Mesenchymal stem cell (in vitro differentiated cells and primary cell): ENCODE results near the gene EIF6.
"Not testable (repeated sequence)": the region's sequence is repeated elsewhere in the genome, so short reads cannot be mapped to it uniquely, and the experiment has no call there.

ENCODE experiments used
- DNase-seq: peaks from one replicate; pipeline ENCODE4 v3.0.0-alpha.2; 2013
- H2AFZ ChIP-seq: one replicate; pipeline ENCODE4 v1.6.1; 2013; ENCODE audit warnings: low read depth, mild to moderate bottlenecking, control low read depth, inconsistent platforms, low read length, moderate library complexity
- H2AK5ac ChIP-seq: 2 replicates; pipeline ENCODE4 v1.6.1; 2013; ENCODE audit warnings: low read length, moderate library complexity, mild to moderate bottlenecking, inconsistent platforms; ENCODE audit not compliant: severe bottlenecking
- H2BK120ac ChIP-seq: one replicate; pipeline ENCODE4 v1.6.1; 2013; ENCODE audit warnings: low read depth, mild to moderate bottlenecking, inconsistent platforms, low read length, moderate library complexity
- H2BK12ac ChIP-seq, 2 experiments: one replicate each; pipeline ENCODE4 v1.6.1; 2013; ENCODE audit warnings: inconsistent platforms in 2 of 2, low read length in 2 of 2, mild to moderate bottlenecking in 2 of 2, moderate library complexity in 2 of 2, control low read depth in 1 of 2
- H2BK15ac ChIP-seq: one replicate; pipeline ENCODE4 v1.6.1; 2013; ENCODE audit warnings: mild to moderate bottlenecking, low read depth, inconsistent platforms; ENCODE audit not compliant: poor library complexity, severe bottlenecking
- H2BK5ac ChIP-seq: 2 replicates; pipeline ENCODE4 v1.6.1; 2013; ENCODE audit warnings: low read depth, mild to moderate bottlenecking, low read length, control low read depth, inconsistent platforms; ENCODE audit not compliant: poor library complexity, severe bottlenecking
- H3K14ac ChIP-seq, 2 experiments: one replicate each; pipeline ENCODE4 v1.6.1; 2013; ENCODE audit warnings: inconsistent platforms in 2 of 2, low read length in 2 of 2, control low read depth in 1 of 2, mild to moderate bottlenecking in 1 of 2, moderate library complexity in 1 of 2
- H3K18ac ChIP-seq, 2 experiments: one replicate each; pipeline ENCODE4 v1.6.1; 2013; ENCODE audit warnings: inconsistent platforms in 2 of 2, low read length in 2 of 2, control low read depth in 1 of 2, low read depth in 1 of 2, mild to moderate bottlenecking in 1 of 2
- H3K23ac ChIP-seq, 2 experiments: one replicate each; pipeline ENCODE4 v1.6.1; 2013; ENCODE audit warnings: inconsistent platforms in 2 of 2, low read length in 2 of 2, mild to moderate bottlenecking in 2 of 2, moderate library complexity in 2 of 2, control low read depth in 1 of 2
- H3K27ac ChIP-seq: 2 replicates; pipeline ENCODE4 v1.5.1; 2013; ENCODE audit warnings: mild to moderate bottlenecking, moderate library complexity, low read length, control low read depth, inconsistent platforms; ENCODE audit not compliant: poor library complexity, severe bottlenecking
- H3K27me3 ChIP-seq, 2 experiments: 2 replicates each; pipeline versions ENCODE4 v1.6.1 to v1.7.0; 2013; ENCODE audit warnings: low read length in 2 of 2, mild to moderate bottlenecking in 2 of 2, moderate library complexity in 2 of 2, control low read depth in 1 of 2, inconsistent platforms in 1 of 2; ENCODE audit not compliant: control insufficient read depth in 1 of 2, insufficient read depth in 1 of 2
- H3K36me3 ChIP-seq, 2 experiments: 2 replicates each; pipeline versions ENCODE4 v1.6.1 to v1.7.0; 2013; ENCODE audit warnings: low read length in 2 of 2, control low read depth in 1 of 2, inconsistent platforms in 1 of 2, low read depth in 1 of 2, mild to moderate bottlenecking in 1 of 2; ENCODE audit not compliant: insufficient read depth in 2 of 2, control insufficient read depth in 1 of 2
- H3K4ac ChIP-seq, 2 experiments: one replicate each; pipeline ENCODE4 v1.6.1; 2013; ENCODE audit warnings: inconsistent platforms in 2 of 2, low read length in 2 of 2, mild to moderate bottlenecking in 2 of 2, moderate library complexity in 2 of 2, control low read depth in 1 of 2, low read depth in 1 of 2
- H3K4me1 ChIP-seq: 2 replicates; pipeline ENCODE4 v1.6.1; 2013; ENCODE audit warnings: low read depth, low read length, control low read depth; ENCODE audit not compliant: control insufficient read depth, insufficient read depth
- H3K4me2 ChIP-seq: 2 replicates; pipeline ENCODE4 v1.6.1; 2013; ENCODE audit warnings: low read length, mild to moderate bottlenecking, inconsistent platforms; ENCODE audit not compliant: poor library complexity, severe bottlenecking
- H3K4me3 ChIP-seq, 2 experiments: 2 replicates each; pipeline versions ENCODE4 v1.5.1 to v1.7.0; 2013; ENCODE audit warnings: low read length in 2 of 2, mild to moderate bottlenecking in 2 of 2, control low read depth in 1 of 2, low read depth in 1 of 2; ENCODE audit not compliant: insufficient read depth in 1 of 2
- H3K79me1 ChIP-seq: replicated peaks from 2 replicates; pipeline ENCODE4 v1.6.1; 2013; ENCODE audit warnings: mild to moderate bottlenecking, control low read depth, low read length, inconsistent platforms; ENCODE audit not compliant: poor library complexity, severe bottlenecking
- H3K9ac ChIP-seq: 2 replicates; pipeline ENCODE4 v1.7.0; 2013; ENCODE audit warnings: mild to moderate bottlenecking, low read length, moderate library complexity
- H3K9me3 ChIP-seq: 2 replicates; pipeline ENCODE4 v1.7.0; 2013; ENCODE audit warnings: mild to moderate bottlenecking, low read length; ENCODE audit not compliant: control insufficient read depth
- H4K8ac ChIP-seq: one replicate; pipeline ENCODE4 v1.6.1; 2013; ENCODE audit warnings: inconsistent platforms, mild to moderate bottlenecking, low read length, moderate library complexity
- H4K91ac ChIP-seq: one replicate; pipeline ENCODE4 v1.6.1; 2013; ENCODE audit warnings: mild to moderate bottlenecking, low read length, inconsistent platforms
- WGBS: methylation state at CpG from one replicate; pipeline ENCODE4 v1.1.7; 2013; ENCODE audit warnings: mixed read lengths; 5-methylcytosine and 5-hydroxymethylcytosine counted together

Gene EIF6

DNA sequence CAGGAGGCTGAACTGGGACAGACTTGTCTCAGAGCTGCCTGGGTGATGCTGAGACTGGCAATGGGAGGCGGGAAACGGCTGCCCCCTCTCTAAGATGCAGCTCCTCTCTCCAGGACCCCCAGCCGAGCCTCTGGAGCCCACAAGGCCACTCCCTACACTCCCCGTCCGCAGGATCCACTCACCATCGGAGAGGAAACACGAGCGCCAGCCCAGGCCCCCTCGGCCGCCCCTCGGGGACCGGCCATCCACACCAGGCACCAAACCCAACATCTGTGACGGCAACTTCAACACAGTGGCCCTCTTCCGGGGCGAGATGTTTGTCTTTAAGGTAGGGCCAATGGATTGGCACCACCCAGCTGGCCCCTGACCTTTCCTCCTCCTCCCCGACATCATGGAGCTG is 17.5 kb downstream of the EIF6 start:
- no peak overlapping the region for H2BK12ac ChIP-seq
- H2BK15ac ChIP-seq: no peak overlapping the region
- WGBS: 95% methylated on average over 16 of the region's 16 CpGs

DNA sequence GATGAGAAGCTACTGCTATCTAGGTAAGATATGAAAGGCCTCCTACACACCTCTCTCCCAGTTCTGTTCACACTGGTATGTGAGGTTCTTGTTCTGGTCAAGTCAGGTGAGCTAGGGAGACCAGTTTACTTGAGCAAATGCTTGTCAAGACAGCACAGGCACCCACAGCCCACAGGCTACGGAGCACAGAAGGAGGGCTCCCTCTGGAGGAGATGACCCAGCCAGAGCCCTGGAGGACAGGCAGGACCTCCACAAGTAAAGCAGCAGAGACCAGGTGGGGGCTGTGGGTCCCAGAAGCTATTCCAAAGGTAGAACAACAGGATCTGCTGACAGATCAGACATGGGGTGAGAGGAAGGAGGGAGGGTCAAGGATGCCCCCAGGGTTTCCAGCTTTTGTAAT is 19.8 kb downstream of the EIF6 start:
- no peak overlapping the region for H2BK15ac ChIP-seq
- no peak for DNase-seq

More for the DNA sequence above, 17.5 kb downstream of the EIF6 start:
- Histone ChIP-seq H3K18ac (no peak overlapping the region), H4K91ac (no peak overlapping the region), H2BK120ac (no peak overlapping the region), H3K27me3 (no peaks in the 10 kb centered on the region), H2BK5ac (no peak overlapping the region), H3K4me1 (peaks cover 29% of the 10 kb centered on the region), H3K79me1 (peaks cover 1% of the 10 kb centered on the region), H2AK5ac (peak overlapping the region; percentile 26), H3K36me3 (peaks cover 33 to 48% of the 10 kb centered on the region in 2 experiments), H4K8ac (no peak overlapping the region), H3K14ac (no peak overlapping the region), H3K27ac (no peak overlapping the region), H3K23ac (no peak overlapping the region), H3K9ac (no peak overlapping the region), H3K4ac (no peak overlapping the region), H3K4me3 (no peak overlapping the region), H3K4me2 (no peak overlapping the region), H3K9me3 (no peaks in the 10 kb centered on the region), H2AFZ (no peak overlapping the region)
- no peak for DNase-seq

DNA sequence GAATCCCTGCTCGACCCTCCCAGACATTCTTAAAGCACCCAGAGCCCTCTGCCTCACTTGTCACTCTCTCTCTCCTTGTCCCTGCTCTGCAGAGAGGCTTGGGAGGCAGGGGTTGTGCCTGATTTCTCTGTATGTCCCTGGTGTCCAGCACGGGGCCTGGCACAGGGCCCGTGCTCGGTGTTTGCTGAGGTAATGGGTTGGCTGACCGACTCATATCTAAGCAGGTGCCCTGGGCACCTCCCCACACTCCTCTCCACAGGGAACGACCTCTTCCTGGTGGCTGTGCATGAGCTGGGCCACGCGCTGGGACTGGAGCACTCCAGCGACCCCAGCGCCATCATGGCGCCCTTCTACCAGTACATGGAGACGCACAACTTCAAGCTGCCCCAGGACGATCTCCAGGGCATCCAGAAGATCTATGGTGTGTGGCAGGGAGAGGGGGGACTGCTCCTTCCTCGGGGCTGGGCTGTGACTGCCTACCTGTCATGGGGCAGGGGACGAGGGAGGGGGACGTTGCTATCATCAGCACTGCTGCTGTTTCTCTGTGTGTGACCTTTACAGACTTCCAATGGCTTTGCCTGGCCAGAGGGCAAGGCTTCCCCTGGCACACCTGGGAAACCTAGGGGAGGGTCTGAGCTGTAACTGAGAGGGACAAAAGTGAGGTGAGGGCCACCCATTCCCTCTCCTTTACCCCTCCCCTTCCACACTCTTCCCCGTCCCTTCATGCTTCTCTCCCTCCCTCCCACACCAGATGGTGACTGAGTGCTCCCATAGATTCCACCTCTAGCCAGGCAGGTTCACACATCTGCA is 20.8 kb downstream of the EIF6 start:
- Histone ChIP-seq H3K4ac (no peak overlapping the region), H3K9ac (no peak overlapping the region), H3K18ac (no peak overlapping the region), H3K4me1 (peaks cover 37% of the 10 kb centered on the region), H3K27ac (peak overlapping the region; percentile 97), H4K91ac (no peak overlapping the region), H2BK5ac (peak overlapping the region; percentile 89), H3K23ac (no peak overlapping the region), H3K9me3 (no peaks in the 10 kb centered on the region), H3K14ac (no peak overlapping the region), H3K27me3 (no peaks in the 10 kb centered on the region), H2AFZ (no peak overlapping the region), H4K8ac (no peak overlapping the region), H2BK120ac (no peak overlapping the region), H3K79me1 (peaks cover 9% of the 10 kb centered on the region), H3K4me3 (no peak overlapping the region), H2AK5ac (peak overlapping the region; percentile 32), H2BK15ac (no peak overlapping the region), H3K4me2 (peak overlapping the region; percentile 18), H3K36me3 (peaks cover 24 to 29% of the 10 kb centered on the region in 2 experiments), H2BK12ac (peak overlapping the region in 1 of 2 experiments; percentile 12)
- 81% methylated on average over 15 of the region's 17 CpGs for WGBS
- no peak for DNase-seq

More for the DNA sequence above, 19.8 kb downstream of the EIF6 start:
- Histone ChIP-seq H3K4me1 (peaks cover 38% of the 10 kb centered on the region), H3K9ac (no peak overlapping the region), H2AFZ (no peak overlapping the region), H3K79me1 (peaks cover 6% of the 10 kb centered on the region), H3K9me3 (no peaks in the 10 kb centered on the region), H4K8ac (no peak overlapping the region), H2BK12ac (no peak overlapping the region), H3K4me2 (no peak overlapping the region), H3K23ac (no peak overlapping the region), H2AK5ac (peak overlapping the region; percentile 98), H4K91ac (no peak overlapping the region), H3K18ac (no peak overlapping the region), H3K27me3 (no peaks in the 10 kb centered on the region), H2BK120ac (no peak overlapping the region), H3K36me3 (peaks cover 24 to 34% of the 10 kb centered on the region in 2 experiments), H3K14ac (no peak overlapping the region), H2BK5ac (peak overlapping the region; percentile 59), H3K4ac (no peak overlapping the region), H3K4me3 (no peak overlapping the region), H3K27ac (peak overlapping the region; percentile 45)
- 35% methylated on average over 1 of the region's 1 CpG for WGBS

DNA sequence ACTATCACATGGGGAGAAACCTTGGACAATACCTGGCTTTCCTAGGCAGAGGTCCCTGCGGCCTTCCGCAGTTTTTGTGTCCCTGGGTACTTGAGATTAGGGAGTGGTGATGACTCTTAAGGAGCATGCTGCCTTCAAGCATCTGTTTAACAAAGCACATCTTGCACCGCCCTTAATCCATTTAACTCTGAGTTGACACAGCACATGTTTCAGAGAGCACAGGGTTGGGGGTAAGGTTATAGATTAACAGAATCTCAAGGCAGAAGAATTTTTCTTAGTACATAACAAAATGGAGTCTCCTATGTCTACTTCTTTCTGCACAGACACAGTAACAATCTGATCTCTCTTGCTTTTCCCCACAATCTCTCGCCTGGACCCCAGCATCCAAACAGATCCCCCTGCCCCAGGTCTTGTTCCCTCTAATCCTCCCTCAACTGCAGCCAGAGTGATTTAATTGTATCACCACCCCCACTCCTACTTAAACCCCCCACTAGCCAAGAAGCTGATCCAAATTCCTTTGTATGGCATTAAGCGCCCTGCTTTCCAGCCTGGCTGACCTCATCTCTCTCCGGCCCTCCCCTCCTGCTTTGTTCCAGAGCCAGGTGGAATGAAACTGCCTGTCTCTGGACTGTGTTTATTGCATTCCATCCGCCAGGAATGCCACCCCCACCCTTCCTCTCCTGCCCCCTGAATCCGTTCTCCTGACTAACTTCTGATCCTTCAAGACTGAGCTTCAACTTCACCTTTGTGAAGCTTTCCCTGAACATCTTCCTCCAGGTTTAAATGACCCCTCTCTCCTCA is 21.6 kb downstream of the EIF6 start:
- H4K8ac ChIP-seq, H3K18ac ChIP-seq, H3K79me1 ChIP-seq, H2BK12ac ChIP-seq, DNase-seq, H3K27me3 ChIP-seq, H3K4ac ChIP-seq, H3K9me3 ChIP-seq, H2BK15ac ChIP-seq, H4K91ac ChIP-seq, H2AFZ ChIP-seq, H3K23ac ChIP-seq, H3K9ac ChIP-seq, H2BK120ac ChIP-seq, H3K14ac ChIP-seq, H3K4me3 ChIP-seq: not testable (repeated sequence)
- H2AK5ac ChIP-seq: peak overlapping the region; percentile 32
- H3K27ac ChIP-seq: peak overlapping the region; percentile 97
- peak overlapping the region; percentile 97 for H2BK5ac ChIP-seq
- H3K36me3 ChIP-seq: peaks cover 19 to 24% of the 10 kb centered on the region in 2 experiments
- WGBS: 30% methylated on average over 5 of the region's 8 CpGs
- peaks cover 37% of the 10 kb centered on the region for H3K4me1 ChIP-seq
- peak overlapping the region; percentile 18 for H3K4me2 ChIP-seq
